GOT3 (cell line): ENCODE results near the gene WNT3.

Experiments
- DNase-seq: peaks from one replicate; lab custom pipeline; 2025; ENCODE audit warnings: mixed read lengths; lab: John Stamatoyannopoulos, UW

Gene WNT3

GRCh38 chr17:46834846-46835245, 16.4 kb upstream of the WNT3 start:
- DNase-seq = no peak

- no peak for DNase-seq
Measured at GRCh38 chr17:46833840-46834208, 15.3 kb upstream of the WNT3 start.

- DNase-seq = no peak
Measured at GRCh38 chr17:46832945-46833839, 14.7 kb upstream of the WNT3 start.

GRCh38 chr17:46832331-46832821, 13.9 kb upstream of the WNT3 start:
- DNase-seq = no peak

GRCh38 chr17:46831573-46832330, 13.3 kb upstream of the WNT3 start:
- DNase-seq = no peak

- no peak for DNase-seq
Measured at GRCh38 chr17:46827274-46827673, 8.8 kb upstream of the WNT3 start.

- DNase-seq = no peak
Measured at GRCh38 chr17:46826116-46826515, 7.6 kb upstream of the WNT3 start.

GRCh38 chr17:46823657-46824056, 5.2 kb upstream of the WNT3 start:
- no peak for DNase-seq

- no peak for DNase-seq
Measured at GRCh38 chr17:46822388-46822921, 4.0 kb upstream of the WNT3 start.

GRCh38 chr17:46821482-46822387, 3.2 kb upstream of the WNT3 start:
- no peak for DNase-seq

GRCh38 chr17:46820592-46821450, 2.3 kb upstream of the WNT3 start:
- DNase-seq = no peak

GRCh38 chr17:46819906-46820351, 1.4 kb upstream of the WNT3 start:
- no peak for DNase-seq

GRCh38 chr17:46818929-46819859, 702 bp upstream of the WNT3 start:
- no peak for DNase-seq

- no peak for DNase-seq
Measured at GRCh38 chr17:46817901-46818209, 637 bp downstream of the WNT3 start.

GRCh38 chr17:46817151-46817900, 1.2 kb downstream of the WNT3 start:
- no peak for DNase-seq

GRCh38 chr17:46815474-46816353, 2.8 kb downstream of the WNT3 start:
- no peak for DNase-seq

- no peak for DNase-seq
Measured at GRCh38 chr17:46814446-46814845, 4.0 kb downstream of the WNT3 start.

- no peak for DNase-seq
Measured at GRCh38 chr17:46813920-46814319, 4.6 kb downstream of the WNT3 start.
